Fibroblast of lung (primary cell): ENCODE results near the gene COL9A3. TPM values are rescaled to one million over a fixed set of nuclear protein-coding genes. Genes with fewer than 3 reads are reported as not detected.

Experiments
- DNase-seq, 2 donors: peaks; one replicate each; pipeline versions ENCODE4 v3.0.0 to v3.0.0-alpha.2; 2010; ENCODE audit warnings: low read depth in 2 of 2
- H2AFZ ChIP-seq: 2 replicates; pipeline ENCODE4 v1.5.1; 2012; ENCODE audit warnings: low read length, control low read depth, inconsistent platforms
- H3K27ac ChIP-seq: 2 replicates; pipeline ENCODE4 v1.5.1; 2011; ENCODE audit warnings: low read length, control low read depth; ENCODE audit not compliant: insufficient read depth
- H3K27me3 ChIP-seq: 2 replicates; pipeline ENCODE4 v1.5.1; 2011; ENCODE audit warnings: mild to moderate bottlenecking, low read length; ENCODE audit not compliant: control insufficient read depth, insufficient read depth
- H3K36me3 ChIP-seq: 2 replicates; pipeline ENCODE4 v1.5.1; 2011; ENCODE audit warnings: low read length; ENCODE audit not compliant: control insufficient read depth, insufficient read depth
- H3K4me1 ChIP-seq: 2 replicates; pipeline ENCODE4 v1.5.1; 2011; ENCODE audit warnings: low read length; ENCODE audit not compliant: control insufficient read depth, insufficient read depth; ENCODE audit errors: extremely low read depth
- H3K4me2 ChIP-seq: 2 replicates; pipeline ENCODE4 v1.5.1; 2011; ENCODE audit warnings: low read length, control low read depth; ENCODE audit not compliant: insufficient read depth; ENCODE audit errors: extremely low read depth
- H3K4me3 ChIP-seq, 4 experiments: fragments of 200-600 bp in 1 of 4; sonication (generic) in 1 of 4; replicated peaks in 1 of 4; 2 replicates each; pipeline ENCODE4 v1.5.1; 2011 to 2016; ENCODE audit warnings: low read length in 4 of 4, low read depth in 3 of 4, mild to moderate bottlenecking in 3 of 4, control low read depth in 2 of 4, inconsistent platforms in 1 of 4, mixed read lengths in 1 of 4; ENCODE audit not compliant: insufficient read depth in 1 of 4; ENCODE audit errors: control extremely low read depth in 1 of 4
- H3K79me2 ChIP-seq: 2 replicates; pipeline ENCODE4 v1.5.1; 2012; ENCODE audit warnings: mild to moderate bottlenecking, low read length, inconsistent platforms; ENCODE audit not compliant: control insufficient read depth, insufficient read depth
- H3K9ac ChIP-seq: 2 replicates; pipeline ENCODE4 v1.5.1; 2011; ENCODE audit warnings: mild to moderate bottlenecking, low read length, control low read depth; ENCODE audit not compliant: insufficient read depth
- H3K9me3 ChIP-seq: 2 replicates; pipeline ENCODE4 v1.5.1; 2012; ENCODE audit warnings: low read depth, low read length; ENCODE audit not compliant: control insufficient read depth, insufficient read depth
- H4K20me1 ChIP-seq: 2 replicates; pipeline ENCODE4 v1.5.1; 2011; ENCODE audit warnings: low read length; ENCODE audit not compliant: control insufficient read depth, insufficient read depth; ENCODE audit errors: extremely low read depth
- CTCF ChIP-seq, 2 donors: IDR thresholded peaks in 1 of 2; conservative IDR thresholded peaks in 1 of 2; 1 replicate in 1 of 2; 2 replicates in 1 of 2; pipeline ENCODE4 v1.5.1; 2011 to 2012; ENCODE audit warnings: low read length in 2 of 2, control low read depth in 1 of 2, inconsistent platforms in 1 of 2, low read depth in 1 of 2, mild to moderate bottlenecking in 1 of 2
- EZH2 ChIP-seq: IDR thresholded peaks from 2 replicates; pipeline ENCODE4 v1.5.1; 2012; ENCODE audit warnings: low read length, control low read depth, mild to moderate bottlenecking; ENCODE audit errors: missing control alignments
- polyA plus RNA-seq, 2 donors: library from polyadenylated mRNA; depleted of rRNA in 1 of 2; stranded (reverse) in 1 of 2; unstranded in 1 of 2; fragments of >200 nt; gene quantifications; 2 replicates each; pipeline ENCODE4 v1.2.1, GENCODE V29; 2011 to 2012; ENCODE audit warnings: missing spikeins in 1 of 2
- total RNA-seq: library from RNA; depleted of rRNA; stranded (reverse); fragments of >200 nt; gene quantifications from 2 replicates; pipeline ENCODE4 v1.2.1, GENCODE V29; 2014

The COL9A3 gene
- total and polyA plus RNA-seq, 2 donors (not counting 1 experiment from before 2014, with no cell fraction given): 0.17 TPM

DNA sequence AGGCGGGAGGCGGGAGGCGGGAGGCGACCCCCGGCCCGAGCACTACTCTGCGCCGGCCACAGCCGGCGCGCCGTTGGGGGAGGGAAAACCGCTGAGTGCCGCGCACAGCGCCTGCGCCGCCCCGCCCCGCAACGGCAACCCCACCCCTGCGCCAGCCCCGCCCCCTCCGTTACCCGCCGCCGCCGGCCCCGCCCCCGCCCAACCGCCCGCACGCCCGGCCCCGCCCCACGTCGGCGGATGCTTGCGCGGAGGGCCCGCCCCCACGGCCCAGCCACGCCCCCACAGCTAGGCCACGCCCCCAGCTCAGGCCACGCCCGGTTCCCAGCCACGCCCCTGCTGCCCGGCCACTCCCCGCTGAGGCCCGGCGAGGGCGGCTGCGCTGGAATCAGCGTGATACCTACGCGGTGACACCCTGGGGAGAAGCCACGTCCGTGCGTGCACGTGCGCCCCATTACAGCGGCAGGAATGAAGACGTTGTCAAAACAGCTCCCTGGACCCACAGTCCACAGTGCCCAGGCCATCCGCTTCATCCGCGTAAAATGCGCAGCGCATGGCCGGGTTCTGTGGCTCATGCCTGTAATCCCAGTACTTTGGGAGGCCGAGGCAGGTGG, 45.0 kb downstream of the COL9A3 start, which contains the start of gene TCFL5:
TSS of gene TCFL5 (minus strand) at position 97 of the 611 bp plus-strand sequence. CDS start 152 bp downstream, outside the sequence.
- no peaks in the 10 kb centered on the region for H3K27me3 ChIP-seq
- peaks cover 2% of the 10 kb centered on the region for H3K36me3 ChIP-seq
- H4K20me1 ChIP-seq: no peaks in the 10 kb centered on the region
- no peaks in the 10 kb centered on the region for H3K9me3 ChIP-seq
- TF ChIP-seq CTCF (conservative IDR thresholded peaks at IDR 0.05 in 1 of 2, IDR thresholded peaks at IDR 0.05 in 1 of 2; ENCODE audit: low read depth in 1 of 2, low read length in 2 of 2) (no peak), EZH2 (no peak)
- H3K4me2 ChIP-seq: peak within 1 kb of the TSS; percentile 76
- peak within 1 kb of the TSS; percentile 88 for H2AFZ ChIP-seq
- H3K79me2 ChIP-seq: peaks cover 9% of the 10 kb centered on the region
- H3K4me1 ChIP-seq: no peaks in the 10 kb centered on the region
- peak; percentile 67 to 88 for DNase-seq
- peak within 1 kb of the TSS; percentile 54 to 66 (median 58) for H3K4me3 ChIP-seq
- no peak within 1 kb of the TSS for H3K27ac ChIP-seq
- peak within 1 kb of the TSS; percentile 36 for H3K9ac ChIP-seq

DNA sequence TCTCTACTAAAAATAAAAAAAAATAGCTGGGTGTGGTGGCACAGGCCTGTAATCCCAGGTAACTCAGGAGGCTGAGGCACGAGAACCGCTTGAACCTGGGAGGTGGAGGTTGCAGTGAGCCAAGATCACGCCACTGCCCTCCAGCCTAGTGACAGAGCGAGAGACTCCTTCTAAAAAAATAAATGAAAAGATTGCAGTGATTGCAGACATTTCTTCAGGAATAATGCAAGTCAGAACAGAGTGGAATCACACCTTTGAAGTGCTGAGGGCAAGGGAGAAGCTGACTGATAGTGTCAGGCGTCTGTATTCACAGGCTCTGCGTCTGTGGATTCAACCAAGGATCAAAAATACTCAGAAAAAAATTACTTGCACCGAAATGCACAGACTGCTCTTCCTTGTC, 47.4 kb downstream of the COL9A3 start:
- Histone ChIP-seq H3K9ac (no peak overlapping the region), H3K36me3 (no peaks in the 10 kb centered on the region), H3K27me3 (no peaks in the 10 kb centered on the region), H2AFZ (no peak overlapping the region), H3K79me2 (peaks cover 5% of the 10 kb centered on the region), H3K4me3 (no peak overlapping the region), H3K4me2 (no peak overlapping the region), H3K9me3 (no peaks in the 10 kb centered on the region), H3K4me1 (no peaks in the 10 kb centered on the region), H3K27ac (no peak overlapping the region), H4K20me1 (no peaks in the 10 kb centered on the region)
- no peak for DNase-seq
- TF ChIP-seq EZH2 (no peak), CTCF (conservative IDR thresholded peaks at IDR 0.05 in 1 of 2, IDR thresholded peaks at IDR 0.05 in 1 of 2; ENCODE audit: low read depth in 1 of 2, low read length in 2 of 2) (no peak)

- Histone ChIP-seq H3K9me3 (no peaks in the 10 kb centered on the region), H2AFZ (no peak overlapping the region), H3K4me3 (no peak overlapping the region), H3K4me1 (peaks cover 17% of the 10 kb centered on the region), H4K20me1 (no peaks in the 10 kb centered on the region), H3K9ac (no peak overlapping the region), H3K4me2 (no peak overlapping the region), H3K27ac (no peak overlapping the region), H3K79me2 (no peaks in the 10 kb centered on the region), H3K27me3 (no peaks in the 10 kb centered on the region), H3K36me3 (peaks cover 2% of the 10 kb centered on the region)
- TF ChIP-seq CTCF (conservative IDR thresholded peaks at IDR 0.05 in 1 of 2, IDR thresholded peaks at IDR 0.05 in 1 of 2; ENCODE audit: low read depth in 1 of 2, low read length in 2 of 2): no peak
- TF ChIP-seq EZH2: no peak
- DNase-seq: no peak
Observed at GRCh38 chr20:62872184-62872847, 55.5 kb downstream of the COL9A3 start.
